HepG2 (cell line): ENCODE data around the gene KAZN. TPM values are rescaled to one million over a fixed set of nuclear protein-coding genes. Genes with fewer than 3 reads are reported as not detected.

ENCODE experiments used
- ATAC-seq: fragments of 200-7000 bp; cut with Tn5 transposase; 3 replicates; pipeline ENCODE4 v1.9.1; 2020; ENCODE audit warnings: mild to moderate bottlenecking, moderate library complexity
- BruUV-seq: library from RNA; stranded (reverse); fragments of 400-500 nt; replicated peaks from 2 replicates; lab custom pipeline; 2021; lab: Mats Ljungman, UMichigan
- CTCF ChIA-PET: fragments of 300-600 bp; formaldehyde crosslinking; extraction: SDS; loops from one replicate; lab custom pipeline; 2021; ENCODE audit warnings: low total read pairs, inconsistent platforms, low intra/inter-chr PET ratio; lab: Yijun Ruan, JAX
- POLR2A ChIA-PET: fragments of 350-600 bp; sonication (Branson Sonifier 250); formaldehyde crosslinking; loops from one replicate; lab custom pipeline; 2020; ENCODE audit warnings: antibody characterized with exemption, inconsistent platforms; lab: Yijun Ruan, JAX
- DNase-seq: peaks from one replicate; pipeline ENCODE4 v3.0.0-alpha.2; 2015; ENCODE audit warnings: low spot score
- FAIRE-seq: peaks from 3 replicates; lab custom pipeline; 2011; peaks lifted over from hg19 to GRCh38; lab: Jason Lieb, UNC
- H2AFZ ChIP-seq: one replicate; pipeline ENCODE4 v1.6.1; 2011; ENCODE audit warnings: low read length, inconsistent platforms
- H3K27ac ChIP-seq: fragments of 300-600 bp; 3 replicates; pipeline ENCODE4 v1.8.0; 2011; ENCODE audit warnings: mixed run types, mild to moderate bottlenecking, mixed read lengths, low read length, inconsistent platforms; ENCODE audit not compliant: insufficient read depth; ENCODE audit errors: extremely low read length
- H3K27me3 ChIP-seq, 2 experiments: fragments of 200-600 bp in 1 of 2; 2 replicates in 1 of 2; 3 replicates in 1 of 2; pipeline versions ENCODE4 v1.6.0 to v1.8.0; 2011; ENCODE audit warnings: low read length in 2 of 2, mild to moderate bottlenecking in 2 of 2, moderate library complexity in 2 of 2, inconsistent platforms in 1 of 2; ENCODE audit not compliant: insufficient read depth in 2 of 2, control insufficient read depth in 1 of 2
- H3K36me3 ChIP-seq, 2 experiments: fragments of 200-600 bp in 1 of 2; replicated peaks in 1 of 2; 2 replicates in 1 of 2; 3 replicates in 1 of 2; pipeline versions ENCODE4 v1.5.1 to v1.8.0; 2011; ENCODE audit warnings: low read length in 2 of 2, inconsistent platforms in 1 of 2; ENCODE audit not compliant: insufficient read depth in 2 of 2, control insufficient read depth in 1 of 2
- H3K4me1 ChIP-seq: 2 replicates; pipeline ENCODE4 v1.5.1; 2012; ENCODE audit warnings: low read length, inconsistent platforms; ENCODE audit not compliant: insufficient read depth
- H3K4me2 ChIP-seq: 2 replicates; pipeline ENCODE4 v1.6.0; 2011; ENCODE audit warnings: low read depth, low read length, inconsistent platforms
- H3K4me3 ChIP-seq, 3 experiments: fragments of 200-600 bp in 1 of 3; sonication (generic), shearing (Covaris generic) in 1 of 3; replicated peaks in 1 of 3; 2 replicates each; pipeline ENCODE4 v1.5.1; 2011 to 2016; ENCODE audit warnings: low read length in 3 of 3, inconsistent platforms in 2 of 3, low read depth in 2 of 3, mild to moderate bottlenecking in 2 of 3, control low read depth in 1 of 3, mixed read lengths in 1 of 3; ENCODE audit not compliant: insufficient read depth in 1 of 3
- H3K79me2 ChIP-seq: one replicate; pipeline ENCODE4 v1.6.1; 2011; ENCODE audit warnings: low read length, inconsistent platforms; ENCODE audit not compliant: insufficient read depth
- H3K9ac ChIP-seq: 2 replicates; pipeline ENCODE4 v1.6.0; 2011; ENCODE audit warnings: mild to moderate bottlenecking, low read depth, low read length, inconsistent platforms; ENCODE audit not compliant: insufficient read depth
- H3K9me3 ChIP-seq: 2 replicates; pipeline ENCODE4 v1.5.1; 2012; ENCODE audit warnings: mild to moderate bottlenecking, low read length
- H4K20me1 ChIP-seq: 2 replicates; pipeline ENCODE4 v1.6.0; 2011; ENCODE audit warnings: inconsistent platforms, mild to moderate bottlenecking, low read length, moderate library complexity; ENCODE audit not compliant: insufficient read depth
- CEBPB ChIP-seq: IDR thresholded peaks from 2 replicates; pipeline ENCODE4 v1.6.1; 2011; ENCODE audit warnings: low read depth, low read length, improper control_type of control experiment, borderline replicate concordance
- FIP1L1 ChIP-seq: fragments of 200-400 bp; formaldehyde crosslinking; IDR thresholded peaks from 2 replicates; pipeline ENCODE4 v1.6.1; 2018; ENCODE audit warnings: low read depth, mild to moderate bottlenecking, low read length, moderate library complexity, borderline replicate concordance; ENCODE audit not compliant: insufficient read depth
- HNRNPUL1 ChIP-seq: fragments of 200-400 bp; formaldehyde crosslinking; IDR thresholded peaks from 2 replicates; pipeline ENCODE4 v1.6.1; 2017; ENCODE audit warnings: low read depth, mild to moderate bottlenecking, low read length, moderate library complexity
- JUND ChIP-seq: sonication (generic); formaldehyde crosslinking; IDR thresholded peaks from 2 replicates; pipeline ENCODE4 v1.8.0; 2022; ENCODE audit warnings: mild to moderate bottlenecking, missing genetic modification reagents
- KDM3A ChIP-seq: IDR thresholded peaks from 2 replicates; pipeline ENCODE4 v1.6.1; 2018; ENCODE audit warnings: low read depth, missing compliant biosample characterization
- KLF16 ChIP-seq, 2 experiments: sonication (generic) in 1 of 2; formaldehyde crosslinking in 1 of 2; IDR thresholded peaks; 2 replicates each; pipeline versions ENCODE4 v1.6.1 to v1.8.0; 2016 to 2023; ENCODE audit warnings: missing genetic modification reagents in 2 of 2, missing compliant biosample characterization in 1 of 2
- MED8 ChIP-seq: sonication (generic); formaldehyde crosslinking; IDR thresholded peaks from 2 replicates; pipeline ENCODE4 v1.8.1; 2023; ENCODE audit warnings: mild to moderate bottlenecking, missing genetic modification reagents; ENCODE audit not compliant: insufficient replicate concordance
- RAD51 ChIP-seq: fragments of 450-650 bp; IDR thresholded peaks from 2 replicates; pipeline ENCODE4 v1.6.1; 2016; ENCODE audit warnings: borderline replicate concordance
- TCF7L2 ChIP-seq: IDR thresholded peaks from 2 replicates; pipeline ENCODE4 v1.6.1; 2011; ENCODE audit warnings: mild to moderate bottlenecking, low read depth, low read length, moderate library complexity
- TEAD3 ChIP-seq: optimal IDR thresholded peaks from 2 replicates; pipeline ENCODE3; 2016; ENCODE audit warnings: borderline replicate concordance
- TFDP2 ChIP-seq: sonication (generic); formaldehyde crosslinking; IDR thresholded peaks from 2 replicates; pipeline ENCODE4 v1.4.0; 2020; ENCODE audit warnings: missing genetic modification reagents
- ZBTB38 ChIP-seq: sonication (generic); formaldehyde crosslinking; IDR thresholded peaks from 2 replicates; pipeline ENCODE4 v1.5.1; 2020; ENCODE audit warnings: mild to moderate bottlenecking, missing genetic modification reagents
- ZNF10 ChIP-seq: sonication (generic); formaldehyde crosslinking; IDR thresholded peaks from 2 replicates; pipeline ENCODE4 v1.4.0; 2020; ENCODE audit warnings: mild to moderate bottlenecking, low read depth, missing genetic modification reagents, borderline replicate concordance
- ZNF224 ChIP-seq: sonication (generic); formaldehyde crosslinking; IDR thresholded peaks from 2 replicates; pipeline ENCODE4 v1.5.0; 2020; ENCODE audit warnings: mild to moderate bottlenecking, missing genetic modification reagents
- ZNF263 ChIP-seq: sonication (generic); formaldehyde crosslinking; IDR thresholded peaks from 2 replicates; pipeline ENCODE4 v1.4.0; 2020; ENCODE audit warnings: missing genetic modification reagents
- ZNF614 ChIP-seq: IDR thresholded peaks from 2 replicates; pipeline ENCODE4 v1.6.1; 2018; ENCODE audit warnings: missing biosample characterization, missing genetic modification reagents, inconsistent platforms, borderline replicate concordance
- WGBS: methylation state at CpG from one replicate; pipeline ENCODE4 v1.1.6; 2017; ENCODE audit warnings: low lambda C conversion rate; 5-methylcytosine and 5-hydroxymethylcytosine counted together
- in situ Hi-C: cut with HindIII; loops from 2 replicates; pipeline ENCODE4 v1.10.0; 2017; ENCODE audit warnings: low pct_unique_long_range_greater_than_20kb; ENCODE audit not compliant: extremely low pct_ligation_motif_present
- intact Hi-C: fragments of 100-400 bp; cut with micrococcal nuclease; formaldehyde crosslinking; loops from one replicate; pipeline ENCODE4 v1.10.0; 2022; ENCODE audit not compliant: unreplicated experiment
- polyA plus RNA-seq, 8 experiments: library from polyadenylated mRNA; depleted of rRNA in 3 of 8; stranded (reverse) in 7 of 8; unstranded in 1 of 8; fragments of >200 nt; fragmentation: Illumina TruSeq in 4 of 8; extraction: Trizol in 4 of 8; gene quantifications; 2 replicates each; pipeline versions ENCODE4 v1.2.1 to v1.2.3, GENCODE V29; 2011 to 2016; ENCODE audit warnings: low read depth in 4 of 8, missing spikeins in 1 of 8, mixed read lengths in 1 of 8; ENCODE audit not compliant: insufficient read depth in 1 of 8
- total RNA-seq, 5 experiments: library from RNA; depleted of rRNA; stranded (reverse); fragments of >200 nt; fragmentation: Illumina TruSeq; extraction: Trizol; gene quantifications; 2 replicates each; pipeline ENCODE4 v1.2.3, GENCODE V29; 2016; ENCODE audit warnings: low read depth in 1 of 5
- TF ChIP-seq, protein P1 (sequence below): sonication (generic); formaldehyde crosslinking; IDR thresholded peaks from 2 replicates; pipeline ENCODE4 v1.5.0; 2020; ENCODE audit warnings: mild to moderate bottlenecking, missing genetic modification reagents, borderline replicate concordance
- TF ChIP-seq, protein P2 (sequence below): sonication (generic); formaldehyde crosslinking; IDR thresholded peaks from 2 replicates; pipeline ENCODE4 v1.5.0; 2020; ENCODE audit warnings: missing genetic modification reagents

The KAZN gene
- total and polyA plus RNA-seq, 2 of the 13 experiments (the other 11 are each of a cell fraction or from before 2014, with no cell fraction given), result 10.4 to 13.5 TPM

DNA sequence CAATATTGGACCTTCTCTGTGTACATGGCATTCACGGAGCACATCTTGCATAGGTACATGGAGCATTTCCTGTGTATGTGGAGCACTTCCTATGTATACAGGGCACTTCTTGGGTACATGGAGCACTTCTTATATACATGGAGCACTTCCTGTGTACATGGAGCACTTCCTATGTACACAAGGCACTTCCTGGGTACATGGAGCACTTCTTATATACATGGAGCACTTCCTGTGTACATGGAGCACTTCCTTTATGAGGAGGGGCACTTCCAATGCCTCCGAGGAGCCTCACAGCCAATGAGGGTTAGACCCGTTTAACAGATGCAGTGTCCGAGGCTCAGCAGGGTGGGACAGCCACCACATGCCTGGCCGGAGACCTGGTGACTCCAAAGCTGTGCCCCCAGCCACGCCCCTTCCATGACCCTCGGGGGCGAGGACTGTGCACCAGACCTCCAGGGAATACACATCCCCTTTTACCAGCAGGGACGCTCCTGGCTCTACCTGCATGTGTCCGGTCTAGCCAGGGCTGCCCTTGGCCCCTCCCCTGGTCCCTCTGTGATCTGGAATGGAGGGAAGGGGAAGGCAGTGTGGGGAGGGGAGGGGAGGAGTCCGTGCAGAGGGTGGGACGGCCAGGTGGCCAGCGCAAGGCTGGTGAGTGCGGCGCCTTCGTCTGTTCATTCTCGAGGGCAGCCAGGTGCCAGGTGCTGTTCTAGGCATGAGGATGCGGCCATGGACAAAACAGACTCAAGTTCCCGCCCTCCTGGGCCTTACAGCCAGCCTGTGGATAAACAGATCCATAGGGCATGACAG, 360.0 kb downstream of the KAZN start:
- ATAC-seq (no peak), DNase-seq (no peak), FAIRE-seq (no peak)
- Histone ChIP-seq H3K36me3 (peaks cover 14 to 40% of the 10 kb centered on the region in 2 experiments), H3K27me3 (no peaks in the 10 kb centered on the region), H3K27ac (peak overlapping the region; percentile 66), H3K79me2 (peaks cover 29% of the 10 kb centered on the region), H3K9ac (no peak overlapping the region), H3K9me3 (peaks cover 5% of the 10 kb centered on the region; the same call in 1 of the 2 replicates), H3K4me3 (no peak overlapping the region), H3K4me1 (peaks cover 54% of the 10 kb centered on the region), H3K4me2 (no peak overlapping the region), H2AFZ (no peak overlapping the region), H4K20me1 (no peaks in the 10 kb centered on the region)
- in situ Hi-C loops, result no loop called here
- POLR2A ChIA-PET, result interaction anchor here (7.0 kb wide), 1 partner anchor 17 kb away, joined by 109 read pairs; no protein-coding TSS in a partner anchor
- BruUV-seq, result no TSS peak
- intact Hi-C loops, result no loop called here
- WGBS, result 87% methylated on average over 15 of the region's 19 CpGs
- CTCF ChIA-PET, result no interaction called here
- TF ChIP-seq TCF7L2 (no peak), HNRNPUL1 (no peak), MED8 (CRISPR knock-in tag) (no peak), ZBTB38 (peak; percentile 59; the same call in 1 of the 2 replicates), ZNF263 (CRISPR knock-in tag) (peak; percentile 99), ZNF224 (CRISPR knock-in tag) (no peak), ZNF10 (CRISPR knock-in tag) (no peak), RAD51 (no peak), FIP1L1 (no peak), KDM3A (CRISPR knock-in tag) (no peak), KLF16 (CRISPR knock-in tag; IDR thresholded peaks at IDR 0.05) (no peak), CEBPB (no peak), JUND (CRISPR knock-in tag) (no peak), TFDP2 (CRISPR knock-in tag) (no peak), TEAD3 (no peak), ZNF614 (CRISPR knock-in tag) (no peak)
- TF ChIP-seq, protein P1, sequence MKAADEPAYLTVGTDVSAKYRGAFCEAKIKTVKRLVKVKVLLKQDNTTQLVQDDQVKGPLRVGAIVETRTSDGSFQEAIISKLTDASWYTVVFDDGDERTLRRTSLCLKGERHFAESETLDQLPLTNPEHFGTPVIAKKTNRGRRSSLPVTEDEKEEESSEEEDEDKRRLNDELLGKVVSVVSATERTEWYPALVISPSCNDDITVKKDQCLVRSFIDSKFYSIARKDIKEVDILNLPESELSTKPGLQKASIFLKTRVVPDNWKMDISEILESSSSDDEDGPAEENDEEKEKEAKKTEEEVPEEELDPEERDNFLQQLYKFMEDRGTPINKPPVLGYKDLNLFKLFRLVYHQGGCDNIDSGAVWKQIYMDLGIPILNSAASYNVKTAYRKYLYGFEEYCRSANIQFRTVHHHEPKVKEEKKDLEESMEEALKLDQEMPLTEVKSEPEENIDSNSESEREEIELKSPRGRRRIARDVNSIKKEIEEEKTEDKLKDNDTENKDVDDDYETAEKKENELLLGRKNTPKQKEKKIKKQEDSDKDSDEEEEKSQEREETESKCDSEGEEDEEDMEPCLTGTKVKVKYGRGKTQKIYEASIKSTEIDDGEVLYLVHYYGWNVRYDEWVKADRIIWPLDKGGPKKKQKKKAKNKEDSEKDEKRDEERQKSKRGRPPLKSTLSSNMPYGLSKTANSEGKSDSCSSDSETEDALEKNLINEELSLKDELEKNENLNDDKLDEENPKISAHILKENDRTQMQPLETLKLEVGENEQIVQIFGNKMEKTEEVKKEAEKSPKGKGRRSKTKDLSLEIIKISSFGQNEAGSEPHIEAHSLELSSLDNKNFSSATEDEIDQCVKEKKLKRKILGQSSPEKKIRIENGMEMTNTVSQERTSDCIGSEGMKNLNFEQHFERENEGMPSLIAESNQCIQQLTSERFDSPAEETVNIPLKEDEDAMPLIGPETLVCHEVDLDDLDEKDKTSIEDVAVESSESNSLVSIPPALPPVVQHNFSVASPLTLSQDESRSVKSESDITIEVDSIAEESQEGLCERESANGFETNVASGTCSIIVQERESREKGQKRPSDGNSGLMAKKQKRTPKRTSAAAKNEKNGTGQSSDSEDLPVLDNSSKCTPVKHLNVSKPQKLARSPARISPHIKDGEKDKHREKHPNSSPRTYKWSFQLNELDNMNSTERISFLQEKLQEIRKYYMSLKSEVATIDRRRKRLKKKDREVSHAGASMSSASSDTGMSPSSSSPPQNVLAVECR (CRISPR knock-in tag), result no peak
- TF ChIP-seq, protein P2, sequence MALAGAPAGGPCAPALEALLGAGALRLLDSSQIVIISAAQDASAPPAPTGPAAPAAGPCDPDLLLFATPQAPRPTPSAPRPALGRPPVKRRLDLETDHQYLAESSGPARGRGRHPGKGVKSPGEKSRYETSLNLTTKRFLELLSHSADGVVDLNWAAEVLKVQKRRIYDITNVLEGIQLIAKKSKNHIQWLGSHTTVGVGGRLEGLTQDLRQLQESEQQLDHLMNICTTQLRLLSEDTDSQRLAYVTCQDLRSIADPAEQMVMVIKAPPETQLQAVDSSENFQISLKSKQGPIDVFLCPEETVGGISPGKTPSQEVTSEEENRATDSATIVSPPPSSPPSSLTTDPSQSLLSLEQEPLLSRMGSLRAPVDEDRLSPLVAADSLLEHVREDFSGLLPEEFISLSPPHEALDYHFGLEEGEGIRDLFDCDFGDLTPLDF (CRISPR knock-in tag), result no peak
